Measurements from ENCODE around the gene NKX2-2.

The NKX2-2 gene

GRCh38 chr20:21505161-21505809 is 8.6 kb downstream of the NKX2-2 start:
- Histone ChIP-seq H3K4me3 (ENCODE audit: low read depth, low read length) (peak overlapping the region; percentile 53), H3K36me3 (ENCODE audit: control insufficient read depth in 2 of 2, insufficient read depth in 1 of 2, low read length in 2 of 2) (peaks cover 5 to 45% of the 10 kb centered on the region in 2 experiments; a peak in 2 of 3 replicates), H3K27ac (ENCODE audit: extremely low read depth, low read depth, low read length) (peak overlapping the region; percentile 56; the same call in 1 of the 2 replicates), H3K9me3 (ENCODE audit: control insufficient read depth, insufficient read depth, low read depth, low read length) (no peaks in the 10 kb centered on the region), H3K4me1 (ENCODE audit: control insufficient read depth, insufficient read depth, low read length) (no peaks in the 10 kb centered on the region)
- CTCF ChIA-PET: interaction anchor here (0.5 to 7.7 kb wide), 44 partner anchors 10 to 680 kb away, joined by 3 to 150 read pairs (median 4); no protein-coding TSS in a partner anchor
- POLR2A ChIA-PET: interaction anchor here (0.8 to 1.5 kb wide), 2 partner anchors 269 to 641 kb away, joined by 4 to 5 read pairs; no protein-coding TSS in a partner anchor
- TF ChIP-seq ZNF341 (tag by site-specific recombination; IDR thresholded peaks at IDR 0.05; ENCODE audit: low read depth): no peak
- TF ChIP-seq CTCF (tag by site-specific recombination; IDR thresholded peaks at IDR 0.05): peak; percentile 89
- no peak for TF ChIP-seq ZNF544 (tag by site-specific recombination; IDR thresholded peaks at IDR 0.05)
- TF ChIP-seq ZNF488 (tag by site-specific recombination; IDR thresholded peaks at IDR 0.05): no peak
- no peak for TF ChIP-seq SP3 (tag by site-specific recombination; IDR thresholded peaks at IDR 0.05)
- no peak for TF ChIP-seq SP2 (tag by site-specific recombination; IDR thresholded peaks at IDR 0.05)
- TF ChIP-seq ZNF280C (tag by site-specific recombination; IDR thresholded peaks at IDR 0.05): no peak
- TF ChIP-seq ZNF2 (tag by site-specific recombination; IDR thresholded peaks at IDR 0.05): 0 out of 2 replicates have a peak, but pooled peaks have one; percentile 26
- TF ChIP-seq PATZ1 (tag by site-specific recombination; IDR thresholded peaks at IDR 0.05): peak; percentile 50; the same call in 1 of the 2 replicates
- TF ChIP-seq SCRT2 (tag by site-specific recombination; IDR thresholded peaks at IDR 0.05): peak; percentile 79
- no peak for TF ChIP-seq ZNF449 (tag by site-specific recombination; IDR thresholded peaks at IDR 0.05)
- TF ChIP-seq ZBTB10 (tag by site-specific recombination; IDR thresholded peaks at IDR 0.05): no peak
- peak; percentile 71 for TF ChIP-seq SCRT1 (tag by site-specific recombination; IDR thresholded peaks at IDR 0.05; ENCODE audit: borderline replicate concordance)
- peak; percentile 59; the same call in 1 of the 2 replicates for TF ChIP-seq ZNF335 (tag by site-specific recombination; conservative IDR thresholded peaks at IDR 0.05)
- peak; percentile 51 for TF ChIP-seq ZBTB8A (tag by site-specific recombination; IDR thresholded peaks at IDR 0.05)
- no peak for TF ChIP-seq ZNF223 (tag by site-specific recombination; IDR thresholded peaks at IDR 0.05)
- 0 out of 2 replicates have a peak, but pooled peaks have one; percentile 48 for TF ChIP-seq KLF17 (tag by site-specific recombination; IDR thresholded peaks at IDR 0.05)
- no peak for TF ChIP-seq ZBTB20 (tag by site-specific recombination; IDR thresholded peaks at IDR 0.05)
- no peak for TF ChIP-seq ZNF623 (tag by site-specific recombination; IDR thresholded peaks at IDR 0.05)
- TF ChIP-seq ZSCAN18 (tag by site-specific recombination; IDR thresholded peaks at IDR 0.05): no peak
- TF ChIP-seq ZNF24 (tag by site-specific recombination; IDR thresholded peaks at IDR 0.05): no peak
- no peak for TF ChIP-seq ZNF830 (tag by site-specific recombination; IDR thresholded peaks at IDR 0.05; ENCODE audit: low read depth)
- TF ChIP-seq ZNF660 (tag by site-specific recombination; IDR thresholded peaks at IDR 0.05): no peak
